Endothelial cell of hepatic sinusoid (primary cell): ENCODE results near the gene AFF3.

ENCODE experiments used
- in situ Hi-C: cut with HindIII; loops from 2 replicates; pipeline ENCODE4 v1.10.0; 2017; ENCODE audit warnings: low sequenced_read_pairs

AFF3 gene

DNA sequence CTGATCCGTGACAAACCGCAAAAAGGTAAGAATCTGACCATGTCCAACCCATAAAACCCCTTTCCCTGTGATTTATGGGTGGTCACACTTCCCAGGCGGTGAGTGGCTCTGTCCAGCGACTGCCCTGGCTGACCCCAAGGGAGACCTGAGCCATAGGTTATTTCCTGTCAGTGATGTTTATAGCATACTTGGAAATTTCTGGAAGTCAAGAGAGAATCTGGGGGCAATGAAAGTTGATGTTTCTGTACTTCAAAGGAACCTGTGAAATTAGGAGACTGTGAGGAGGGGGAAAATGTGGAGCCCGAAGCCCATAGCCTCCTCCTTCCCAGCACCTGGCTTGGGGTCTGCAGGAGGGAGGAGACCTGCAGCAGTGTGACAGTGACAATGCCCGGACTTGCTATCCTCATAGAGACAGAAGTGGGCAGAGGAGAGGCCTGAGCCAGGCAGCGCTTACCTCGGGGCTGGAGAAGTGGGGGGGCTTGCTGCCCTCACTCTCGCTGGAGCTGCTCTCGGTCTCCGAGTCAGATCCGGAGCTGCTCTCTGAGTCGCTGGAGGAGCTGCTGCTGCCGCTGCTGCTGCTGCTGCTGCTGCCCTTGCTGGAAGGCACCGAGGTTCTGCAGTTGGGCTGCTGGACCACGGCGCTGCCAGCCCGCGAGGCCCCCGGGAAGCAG, 541.3 kb downstream of the AFF3 start:
- in situ Hi-C loops = no loop called here

- in situ Hi-C loops = loop anchor here (25.0 kb wide), 1 partner anchor 789 kb away; no protein-coding TSS in a partner anchor
Measured at GRCh38 chr2:99598441-99598840, 543.9 kb downstream of the AFF3 start.

DNA sequence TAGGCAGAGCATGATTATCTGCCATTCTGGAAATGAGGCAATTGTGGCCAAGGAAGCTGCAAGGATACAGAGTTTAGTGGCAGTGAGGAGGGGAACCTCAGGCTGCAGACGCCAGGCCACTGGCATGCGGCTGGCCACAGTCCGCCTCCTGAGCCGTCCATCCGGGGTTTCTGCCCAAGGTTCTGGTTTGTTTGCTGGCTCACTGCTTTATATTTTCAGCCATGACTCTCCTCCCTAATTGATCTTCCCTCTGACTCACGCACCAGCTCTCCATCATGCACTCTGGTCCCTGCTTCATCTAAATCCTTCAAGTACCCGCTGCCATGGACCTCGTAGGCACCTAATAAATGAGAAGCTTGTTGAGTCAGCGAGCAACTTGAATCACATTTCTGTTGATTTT, 544.8 kb downstream of the AFF3 start:
- in situ Hi-C loops = loop anchor here (25.0 kb wide), 1 partner anchor 790 kb away; no protein-coding TSS in a partner anchor

DNA sequence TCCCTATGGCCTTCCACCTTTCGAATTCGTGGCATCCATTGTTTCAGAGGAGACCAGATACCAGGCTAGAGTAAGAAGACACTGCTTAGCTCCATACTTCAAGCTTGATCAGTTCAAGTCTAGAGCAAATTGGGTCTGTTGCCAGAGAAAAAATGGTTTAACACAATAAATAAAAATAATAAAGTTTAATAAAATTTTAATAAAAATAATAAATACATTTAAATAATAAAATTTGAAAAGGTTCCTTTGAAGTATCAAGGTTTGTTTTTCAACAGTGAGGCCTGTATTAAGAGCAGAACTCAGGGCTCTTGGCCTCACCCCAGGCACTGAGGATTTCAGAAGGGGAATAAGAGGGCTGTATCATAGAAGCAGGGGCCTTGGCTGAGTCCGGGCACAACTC, 547.0 kb downstream of the AFF3 start:
- in situ Hi-C loops = loop anchor here (25.0 kb wide), 1 partner anchor 792 kb away; no protein-coding TSS in a partner anchor

- in situ Hi-C loops = loop anchor here (25.0 kb wide), 1 partner anchor 793 kb away; no protein-coding TSS in a partner anchor
Measured at GRCh38 chr2:99593692-99594427, 548.5 kb downstream of the AFF3 start.

GRCh38 chr2:99576775-99577174, 565.6 kb downstream of the AFF3 start:
- in situ Hi-C loops = loop anchor here (25.0 kb wide), 1 partner anchor 811 kb away; no protein-coding TSS in a partner anchor

GRCh38 chr2:99573634-99574251, 568.6 kb downstream of the AFF3 start:
- in situ Hi-C loops = no loop called here

GRCh38 chr2:99572373-99573164, 569.8 kb downstream of the AFF3 start:
- in situ Hi-C loops = no loop called here

DNA sequence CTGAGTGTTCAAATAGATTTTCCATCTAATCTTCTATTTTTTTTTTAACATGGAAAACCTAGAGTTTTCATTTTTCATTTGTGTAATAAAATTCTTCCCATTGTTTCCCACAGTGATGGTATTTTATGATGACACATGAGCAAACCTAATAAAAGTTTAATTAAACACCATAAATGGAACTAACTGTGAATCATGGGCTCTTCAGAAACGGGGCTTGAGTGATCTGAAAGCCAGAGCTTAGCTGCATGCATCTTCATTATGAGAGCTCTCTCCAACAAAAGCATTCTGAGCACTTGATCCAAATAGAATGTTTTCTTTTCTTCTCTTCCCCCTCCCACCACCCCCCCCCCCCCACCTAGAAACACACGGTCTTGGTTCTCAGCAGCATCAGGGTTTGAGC, 570.4 kb downstream of the AFF3 start:
- in situ Hi-C loops = no loop called here

GRCh38 chr2:99571533-99571932, 570.9 kb downstream of the AFF3 start:
- in situ Hi-C loops = no loop called here

DNA sequence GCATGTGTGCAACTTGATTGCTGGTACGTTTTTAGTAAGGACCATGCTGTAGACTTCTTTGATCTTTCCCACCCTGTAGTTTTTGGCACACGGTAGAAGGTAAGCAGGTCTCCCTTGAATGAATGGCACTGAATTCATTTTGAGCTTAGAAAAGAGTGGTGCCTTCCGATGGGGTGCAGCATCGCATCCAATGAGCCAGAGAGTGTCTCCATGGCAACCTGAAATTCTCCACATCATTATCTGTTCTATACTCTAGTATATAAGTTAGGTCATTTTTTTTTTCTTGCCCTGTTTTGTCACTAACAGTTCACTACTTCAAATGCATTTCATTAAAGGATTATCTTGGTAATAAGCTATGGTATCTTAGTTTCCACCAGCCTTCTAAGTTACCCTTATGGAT, 571.4 kb downstream of the AFF3 start:
- in situ Hi-C loops = no loop called here

- in situ Hi-C loops = no loop called here
Measured at GRCh38 chr2:99569386-99569785, 573.0 kb downstream of the AFF3 start.

- in situ Hi-C loops = no loop called here
Measured at GRCh38 chr2:99565227-99565626, 577.2 kb downstream of the AFF3 start.

DNA sequence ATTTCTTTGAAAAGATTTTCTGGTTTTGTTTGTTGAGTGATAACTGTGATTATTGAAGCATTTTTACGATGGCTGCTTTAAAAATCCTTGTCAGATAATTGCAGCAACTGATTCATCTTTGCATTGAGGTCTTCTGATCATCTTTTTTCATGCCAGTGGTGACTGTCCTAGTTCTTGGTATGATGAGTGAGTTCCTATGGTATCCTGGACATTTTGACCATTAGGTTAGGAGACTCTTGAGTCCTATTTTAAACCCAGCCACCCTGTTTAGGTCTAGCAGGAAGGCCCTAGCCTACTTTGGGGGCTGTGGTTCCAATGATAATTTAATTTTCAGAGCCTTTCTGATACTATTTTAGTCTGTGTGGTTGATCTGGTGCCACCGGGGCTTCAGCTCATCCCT, 579.9 kb downstream of the AFF3 start:
- in situ Hi-C loops = no loop called here

DNA sequence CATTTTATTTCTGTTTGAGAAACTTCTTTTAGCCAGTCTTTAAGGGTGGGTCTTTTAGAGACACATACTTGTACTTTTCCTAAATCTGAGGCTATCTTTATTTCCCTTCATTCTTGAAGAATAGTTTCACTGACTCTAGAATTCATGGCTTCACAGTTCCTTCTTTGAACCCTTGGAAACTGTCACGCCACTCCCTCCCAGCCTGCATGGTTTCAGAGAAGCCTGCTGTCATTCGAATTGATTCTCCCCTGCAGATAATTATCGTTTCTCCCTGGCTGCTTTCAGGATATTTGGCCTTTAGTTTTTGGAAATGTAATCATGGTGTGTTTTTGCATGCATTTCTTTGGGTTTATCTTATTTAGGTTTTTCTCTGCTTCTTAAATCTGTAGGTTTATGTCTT, 580.6 kb downstream of the AFF3 start:
- in situ Hi-C loops = no loop called here

GRCh38 chr2:99559075-99559662, 583.2 kb downstream of the AFF3 start:
- in situ Hi-C loops = no loop called here

GRCh38 chr2:99555404-99555803, 587.0 kb downstream of the AFF3 start:
- in situ Hi-C loops = no loop called here

- in situ Hi-C loops = no loop called here
Measured at GRCh38 chr2:99554871-99555270, 587.5 kb downstream of the AFF3 start.

DNA sequence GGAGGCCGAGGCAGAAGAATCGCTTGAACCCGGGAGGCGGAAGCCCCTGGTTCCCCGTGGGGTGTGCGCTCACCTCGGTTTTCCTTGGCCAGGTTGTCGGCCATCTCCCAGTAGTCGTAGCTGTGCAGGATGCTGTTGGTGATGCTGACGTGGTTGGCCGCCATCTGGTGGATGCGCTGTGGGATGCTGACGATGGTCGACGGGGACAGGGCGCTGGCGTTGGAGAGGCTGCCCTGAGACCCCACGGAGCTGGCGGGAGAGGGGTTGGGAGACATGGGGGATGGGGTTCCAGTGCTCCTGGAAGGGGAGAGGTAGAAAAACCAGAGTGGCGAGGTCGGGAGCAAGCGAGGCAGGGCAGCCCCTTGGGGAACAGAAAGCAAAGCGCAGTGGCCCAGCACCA, 588.2 kb downstream of the AFF3 start:
- in situ Hi-C loops = no loop called here

DNA sequence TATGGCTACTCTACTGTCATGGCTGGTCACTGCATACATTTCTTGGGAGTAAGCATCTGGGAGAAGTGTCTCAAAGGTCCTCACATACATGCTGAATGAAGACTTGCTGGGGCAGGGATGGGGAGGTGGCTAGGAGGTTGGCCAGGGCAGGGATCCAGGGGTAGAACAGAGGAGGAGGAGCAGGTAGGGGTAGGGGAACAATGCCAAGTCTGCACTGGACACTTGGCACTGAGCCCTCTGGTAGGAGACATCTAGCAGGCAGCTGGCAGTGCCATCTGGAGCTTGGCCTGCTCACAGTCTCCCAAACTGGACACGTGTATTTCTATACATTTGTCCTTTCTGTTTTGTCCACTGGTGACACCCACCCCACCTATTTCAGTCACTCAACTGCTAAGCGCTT, 589.9 kb downstream of the AFF3 start:
- in situ Hi-C loops = no loop called here

- in situ Hi-C loops = no loop called here
Measured at GRCh38 chr2:99550368-99550767, 592.0 kb downstream of the AFF3 start.
